ENCODE measurements around the gene LGALS3BP. TPM values are rescaled to one million over a fixed set of nuclear protein-coding genes. Genes with fewer than 3 reads are reported as not detected.
A peak's percentile ranks its signal among the peaks of the same experiment; 100 is the strongest.

LGALS3BP gene
- total and polyA plus RNA-seq, 2 of the 8 experiments (the other 6 are each of a cell fraction or from before 2014, with no cell fraction given) = 56.1 to 61.6 TPM

DNA sequence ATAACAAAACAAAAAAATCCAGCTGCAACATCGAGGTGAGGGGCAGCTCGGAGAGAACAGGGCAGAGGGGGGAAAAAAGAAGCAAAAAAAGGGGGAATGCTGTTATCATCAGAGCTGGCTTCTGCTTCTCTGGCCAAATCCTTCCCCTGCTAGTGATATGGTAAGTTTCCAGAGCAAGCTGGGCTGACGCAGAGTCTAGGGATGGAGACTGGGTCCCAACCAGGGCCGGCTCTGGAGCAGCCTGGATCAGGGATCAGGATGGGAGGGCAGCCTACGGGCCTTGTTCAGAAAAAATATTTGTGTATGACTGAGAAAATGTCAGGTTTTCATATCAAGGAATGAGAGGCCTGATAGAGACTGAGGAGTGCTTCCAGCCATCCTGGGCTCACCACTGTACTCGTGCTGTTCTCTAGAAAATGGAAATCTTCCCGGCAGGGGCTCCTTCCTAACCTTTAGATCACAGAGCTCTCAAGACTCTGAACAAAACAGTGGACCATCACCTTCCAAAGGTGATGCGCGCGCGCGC is 43.5 kb upstream of the LGALS3BP start:
- H2BK15ac ChIP-seq (ENCODE audit: low read length) = no peak overlapping the region
- H4K20me1 ChIP-seq (replicated peaks in 1 of 2; ENCODE audit: control insufficient read depth in 1 of 2, insufficient read depth in 2 of 2, low read length in 2 of 2) = peaks cover 0 to 1% of the 10 kb centered on the region in 2 experiments
- peaks cover 9% of the 10 kb centered on the region; the same call in 1 of the 2 replicates for H3K23me2 ChIP-seq (ENCODE audit: low read depth, low read length)
- H3K18ac ChIP-seq (ENCODE audit: extremely low read depth, low read length) = no peak overlapping the region
- no peak overlapping the region for H2BK5ac ChIP-seq (ENCODE audit: low read depth, low read length)
- DNase-seq (ENCODE audit: low read depth in 1 of 2, low spot score in 2 of 2) (no peak), FAIRE-seq (no peak)
- H4K91ac ChIP-seq (replicated peaks; ENCODE audit: insufficient read length, low read length) = no peak overlapping the region
- TF ChIP-seq TAF7 (optimal IDR thresholded peaks at IDR 0.05; ENCODE audit: borderline replicate concordance, low read depth, low read length) (no peak), ASH2L (IDR thresholded peaks at IDR 0.05; ENCODE audit: low read length) (no peak), NANOG (IDR thresholded peaks at IDR 0.05; ENCODE audit: insufficient read depth, low read depth, low read length, poor library complexity, severe bottlenecking) (no peak)
- H3K23ac ChIP-seq (ENCODE audit: insufficient read length) = no peak overlapping the region
- no peak overlapping the region for H3K4ac ChIP-seq (replicated peaks; ENCODE audit: insufficient read length, low read depth, low read length)
- H2BK120ac ChIP-seq (replicated peaks; ENCODE audit: low read depth, low read length) = no peak overlapping the region
- H3K9ac ChIP-seq (replicated peaks in 1 of 4; ENCODE audit: extremely low read depth in 1 of 4, low read depth in 3 of 4, low read length in 3 of 4) = no peak overlapping the region
- no peak overlapping the region for H2BK12ac ChIP-seq (ENCODE audit: low read depth, low read length)
- no peaks in the 10 kb centered on the region for H3K36me3 ChIP-seq (ENCODE audit: control insufficient read depth in 2 of 4, insufficient read depth in 4 of 4, low read length in 3 of 4)
- no peak overlapping the region for H2BK20ac ChIP-seq (ENCODE audit: low read length)
- 67% methylated on average over 12 of the region's 12 CpGs; no CpG with 5 or more reads in 1 of the 2 experiments for WGBS, 2 experiments (ENCODE audit: extremely low coverage in 1 of 2, insufficient coverage in 1 of 2, insufficient read length in 1 of 2, insufficient replicate concordance in 2 of 2, low coverage in 1 of 2, low lambda C conversion rate in 2 of 2, missing lambda C conversion rate in 1 of 2)
- H3K4me1 ChIP-seq (replicated peaks in 1 of 4; ENCODE audit: control insufficient read depth in 3 of 4, insufficient read depth in 4 of 4, low read length in 3 of 4) = peaks cover 2 to 7% (median 4%) of the 10 kb centered on the region in 4 experiments; a peak in 4 of 7 replicates
- CTCF ChIA-PET (ENCODE audit: partially characterized antibody) = interaction anchor here (0.6 to 8.0 kb wide), 8 partner anchors 9 to 97 kb away, joined by 3 to 56 read pairs (median 4); partner anchors contain the start of gene CANT1
- peak overlapping the region; percentile 75 to 85 for H3K4me2 ChIP-seq (ENCODE audit: insufficient read depth in 1 of 2, low read depth in 2 of 2, low read length in 2 of 2)
- no peak overlapping the region for H3K27ac ChIP-seq (ENCODE audit: low read depth, low read length)
- no peak overlapping the region for H4K5ac ChIP-seq (ENCODE audit: insufficient read length, low read depth, low read length)
- H2AK5ac ChIP-seq (ENCODE audit: low read depth, low read length) = no peak overlapping the region
- H4K8ac ChIP-seq (ENCODE audit: extremely low read depth, insufficient read depth, low read length) = no peak overlapping the region
- no peaks in the 10 kb centered on the region for H3K79me2 ChIP-seq (ENCODE audit: control insufficient read depth in 1 of 2, insufficient read depth in 2 of 2, low read length in 2 of 2)
- no peaks in the 10 kb centered on the region for H3K79me1 ChIP-seq (ENCODE audit: low read depth, low read length)
- peaks cover 18 to 79% (median 66%) of the 10 kb centered on the region in 4 experiments for H3K27me3 ChIP-seq (replicated peaks in 1 of 4; ENCODE audit: control insufficient read depth in 3 of 4, extremely low read depth in 1 of 4, insufficient read depth in 3 of 4, low read length in 3 of 4)
- POLR2A ChIA-PET (ENCODE audit: partially characterized antibody) = interaction anchor here (0.9 kb wide), 1 partner anchor 38 kb away, joined by 3 read pairs; no protein-coding TSS in a partner anchor
- H3K56ac ChIP-seq (replicated peaks; ENCODE audit: insufficient read length, low read depth, low read length) = no peak overlapping the region
- no peak overlapping the region for H3K14ac ChIP-seq (ENCODE audit: insufficient read length)
- H3K9me3 ChIP-seq (ENCODE audit: insufficient read depth in 2 of 2, low read depth in 1 of 2, low read length in 1 of 2) = no peaks in the 10 kb centered on the region
- no peak overlapping the region for H2AFZ ChIP-seq (ENCODE audit: low read length)
- peak overlapping the region; percentile 57 to 70 (median 62); a peak in 5 of 8 replicates for H3K4me3 ChIP-seq (ENCODE audit: extremely low read depth in 1 of 4, insufficient read depth in 2 of 4, low read depth in 3 of 4, low read length in 4 of 4)

Data from H1 (cell line).